H4 (cell line): ENCODE measurements around the gene MCUR1. TPM values are rescaled to one million over a fixed set of nuclear protein-coding genes. Genes with fewer than 3 reads are reported as not detected.

ENCODE experiments used
- total RNA-seq: library from RNA; depleted of rRNA; stranded (reverse); fragments of >200 nt; shearing (Covaris generic); gene quantifications from 2 replicates; pipeline ENCODE4 v1.2.3, GENCODE V29; 2014; rRNA removed

The MCUR1 gene
- total RNA-seq, 1 experiment from 2014 or later, result 19.0 TPM

Other genes starting within 250 kb of the MCUR1 start
- 13.3 and 25.6 TPM in 2 replicates for gene SIRT5, start 240.0 kb downstream of the MCUR1 start, total RNA-seq
- gene NOL7, start 199.2 kb downstream of the MCUR1 start, total RNA-seq, result 104 and 110 TPM in 2 replicates
- 15.7 and 18.7 TPM in 2 replicates for gene RANBP9, start 102.7 kb downstream of the MCUR1 start, total RNA-seq
- gene RNF182, start 110.4 kb upstream of the MCUR1 start, total RNA-seq, result 3.5 and 7.2 TPM in 2 replicates